DMS79 (cell line): ENCODE results near the gene DNAJA4.
"Not testable (repeated sequence)": the region's sequence is repeated elsewhere in the genome, so short reads cannot be mapped to it uniquely, and the experiment has no call there.

Experiments used
- DNase-seq: peaks from one replicate; lab custom pipeline; 2025; lab: John Stamatoyannopoulos, UW

DNAJA4 gene

GRCh38 chr15:78244101-78244500, 20.3 kb upstream of the DNAJA4 start:
- DNase-seq: no peak

GRCh38 chr15:78244893-78245292, 19.5 kb upstream of the DNAJA4 start:
- DNase-seq: no peak

DNA sequence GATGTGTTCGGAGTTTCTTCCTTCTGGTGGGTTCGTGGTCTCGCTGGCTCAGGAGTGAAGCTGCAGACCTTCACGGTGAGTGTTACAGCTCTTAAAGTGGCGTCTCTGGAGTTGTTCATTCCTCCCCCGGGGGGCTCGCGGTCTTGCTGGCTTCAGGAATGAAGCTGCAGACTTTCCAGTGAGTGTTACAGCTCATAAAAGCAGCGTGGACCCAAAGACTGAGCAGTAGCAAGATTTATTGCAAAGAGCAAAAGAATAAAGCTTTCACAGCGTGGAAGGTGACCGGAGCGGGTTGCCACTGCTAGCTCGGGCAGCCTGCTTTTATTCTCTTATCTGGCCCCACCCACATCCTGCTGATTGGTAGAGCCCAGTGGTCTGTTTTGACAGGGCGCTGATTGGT, 19.0 kb upstream of the DNAJA4 start:
- DNase-seq: not testable (repeated sequence)

- DNase-seq: not testable (repeated sequence)
Measured at GRCh38 chr15:78245976-78246620, 18.3 kb upstream of the DNAJA4 start.

DNA sequence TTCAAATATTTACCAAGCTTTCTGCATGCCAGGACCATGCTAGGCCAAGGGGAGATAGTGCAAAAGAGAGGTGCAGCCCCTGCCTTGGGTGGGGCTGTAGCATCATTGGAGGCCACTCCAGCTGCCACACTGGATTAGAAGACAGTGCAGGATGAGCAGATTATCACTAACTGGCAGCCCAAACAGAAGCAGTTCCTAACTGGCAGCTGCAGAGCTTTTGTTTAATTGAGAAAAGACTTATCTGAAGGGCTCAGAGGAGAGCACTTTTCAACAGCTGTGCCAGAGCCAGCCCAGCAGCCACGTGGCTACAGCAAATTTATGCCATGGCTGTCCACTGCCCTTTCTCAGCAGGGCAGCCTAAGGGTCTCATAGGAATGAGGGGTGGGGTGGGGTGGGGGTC, 16.5 kb upstream of the DNAJA4 start:
- no peak for DNase-seq

- DNase-seq: no peak
Measured at GRCh38 chr15:78249131-78249530, 15.2 kb upstream of the DNAJA4 start.

DNA sequence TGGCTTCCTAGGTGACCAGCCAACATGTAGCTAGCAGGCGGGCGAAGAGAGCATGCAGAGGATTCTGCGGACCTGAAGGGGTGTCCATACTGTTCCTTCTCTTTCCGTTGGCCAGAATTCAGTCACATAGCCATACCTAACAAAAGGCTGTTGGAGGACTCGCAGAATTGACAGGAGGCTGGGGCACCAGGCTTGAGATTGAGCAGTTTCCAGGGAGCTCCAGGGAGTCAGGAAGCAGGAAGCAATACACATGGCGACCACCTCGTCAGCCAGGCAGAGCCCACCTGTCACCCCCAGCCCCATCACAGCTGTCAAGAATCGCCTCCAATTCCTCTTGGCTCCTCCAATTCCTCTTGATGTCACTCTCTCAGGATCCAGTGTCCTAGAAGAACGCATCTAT, 13.2 kb upstream of the DNAJA4 start:
- DNase-seq: no peak

GRCh38 chr15:78255421-78256043, 8.8 kb upstream of the DNAJA4 start:
- no peak for DNase-seq

GRCh38 chr15:78256044-78256437, 8.3 kb upstream of the DNAJA4 start:
- no peak for DNase-seq

DNA sequence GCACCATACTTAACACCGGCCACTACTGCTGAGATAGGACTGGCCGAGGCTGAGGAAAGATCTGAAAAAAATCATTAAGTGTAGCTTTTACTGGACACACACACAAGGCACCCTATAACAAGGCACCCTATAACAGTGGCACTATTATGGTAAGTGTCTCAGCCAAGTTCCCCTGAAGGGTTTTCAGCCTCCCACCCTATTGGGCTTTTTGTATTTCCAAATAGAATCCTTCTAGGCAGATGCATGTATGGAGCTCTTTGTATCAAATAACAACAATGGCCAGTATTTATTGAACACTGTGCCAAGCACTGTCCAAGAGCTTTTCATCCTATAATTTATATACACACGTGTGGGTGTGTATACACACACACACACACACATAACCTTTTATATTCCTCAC, 6.7 kb upstream of the DNAJA4 start:
- DNase-seq: no peak

- DNase-seq: no peak
Measured at GRCh38 chr15:78259232-78259631, 5.1 kb upstream of the DNAJA4 start.

GRCh38 chr15:78260489-78260888, 3.9 kb upstream of the DNAJA4 start:
- DNase-seq: no peak

DNA sequence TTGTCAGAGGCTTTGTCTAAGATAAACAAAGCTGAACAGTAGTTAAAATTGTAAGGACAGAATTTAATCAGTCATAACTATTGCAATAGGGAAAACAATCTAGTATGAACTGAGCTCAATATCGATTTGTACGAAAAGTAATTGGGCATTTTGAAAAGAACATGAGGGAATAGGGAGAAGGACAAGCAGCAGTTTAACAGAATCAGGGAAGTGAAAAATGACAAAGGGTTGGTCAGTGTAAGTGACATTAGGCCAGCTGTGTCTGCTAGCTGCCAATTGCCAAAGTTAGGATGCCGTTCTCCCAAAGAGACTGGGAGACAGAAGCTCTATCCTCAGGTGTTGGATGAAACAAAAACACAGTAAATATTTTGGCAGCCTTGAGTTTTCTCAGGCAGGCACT, 3.3 kb upstream of the DNAJA4 start:
- no peak for DNase-seq

DNA sequence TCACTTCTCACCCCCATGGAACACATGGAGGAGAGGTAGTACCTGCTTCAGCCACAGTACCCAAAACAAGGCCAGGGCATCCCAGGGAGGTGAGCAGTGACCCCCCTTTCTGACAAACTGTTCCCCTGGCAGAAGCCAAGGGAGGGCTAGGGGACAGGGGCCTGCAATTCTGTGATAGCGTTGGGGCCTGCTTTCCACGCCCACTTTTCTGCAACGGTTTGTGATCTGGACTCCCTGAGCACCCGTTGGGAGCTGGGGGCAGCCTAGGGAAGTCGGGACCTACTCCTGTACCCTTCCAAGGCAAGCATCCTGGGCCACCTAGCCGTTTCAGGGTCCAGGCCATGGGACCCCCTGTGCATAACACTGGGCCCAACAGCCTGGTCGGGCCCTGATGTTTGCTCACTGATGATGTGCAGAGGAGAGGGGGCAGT, 996 bp upstream of the DNAJA4 start:
- no peak for DNase-seq

- no peak for DNase-seq
Measured at GRCh38 chr15:78263907-78264303, 457 bp upstream of the DNAJA4 start.

DNA sequence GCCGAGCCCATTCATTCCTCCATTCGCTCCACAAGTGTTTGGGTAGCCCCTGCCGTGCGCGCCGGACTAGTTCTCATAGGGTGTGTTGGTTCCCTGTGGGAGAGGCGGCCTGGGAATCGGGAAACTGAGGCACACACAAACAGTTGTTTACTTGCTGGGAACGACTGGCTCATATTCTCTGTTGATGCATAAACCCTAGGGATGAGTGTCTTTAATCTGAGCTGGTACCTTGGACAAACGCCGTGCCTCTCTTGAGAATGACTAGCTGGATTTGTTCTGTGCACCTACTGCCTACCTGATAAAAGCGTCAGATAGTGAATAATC, 737 bp downstream of the DNAJA4 start:
- DNase-seq: no peak

DNA sequence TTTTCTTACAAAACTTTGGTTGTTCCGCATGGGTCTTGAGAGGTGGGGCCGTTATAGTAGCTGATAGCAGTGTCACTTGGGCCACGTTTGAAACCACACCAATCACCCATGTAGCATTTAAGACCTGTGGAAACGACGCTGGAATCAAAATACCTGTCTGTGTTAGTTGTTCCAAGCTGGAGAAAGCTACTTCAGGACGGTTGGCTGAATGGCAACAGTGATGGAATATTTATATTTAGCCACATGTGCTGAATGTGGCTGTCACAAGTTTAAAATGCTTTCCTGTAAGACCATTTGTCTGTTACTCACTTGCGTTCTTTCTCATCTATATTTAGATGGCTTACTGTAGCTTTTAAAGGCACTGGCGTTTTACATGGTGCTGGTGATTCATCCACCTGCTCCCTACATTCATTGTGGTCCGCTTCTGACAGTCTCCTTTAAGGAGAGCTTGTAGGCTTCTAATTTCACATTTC, 1.4 kb downstream of the DNAJA4 start:
- DNase-seq: no peak

GRCh38 chr15:78266229-78266628, 1.9 kb downstream of the DNAJA4 start:
- no peak for DNase-seq

DNA sequence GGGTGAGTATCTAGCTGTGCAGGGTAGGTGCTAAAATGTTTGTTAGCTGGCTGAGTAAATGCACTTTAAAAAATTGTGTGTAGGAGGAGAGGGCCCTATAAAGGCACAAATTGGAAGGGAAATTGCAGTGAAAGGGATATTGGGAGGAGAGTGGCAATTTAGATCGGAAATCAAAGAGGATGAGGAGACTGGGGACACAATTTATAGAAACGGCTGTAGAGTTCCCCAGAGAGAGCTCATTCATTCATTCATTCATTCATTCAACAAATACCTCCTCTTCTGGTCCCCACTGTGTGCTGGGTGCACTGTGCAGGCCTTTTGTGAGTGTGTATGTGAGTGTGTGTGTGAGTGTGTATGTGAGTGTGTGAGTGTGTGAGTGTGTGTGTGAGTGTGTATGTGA, 2.4 kb downstream of the DNAJA4 start:
- no peak for DNase-seq

DNA sequence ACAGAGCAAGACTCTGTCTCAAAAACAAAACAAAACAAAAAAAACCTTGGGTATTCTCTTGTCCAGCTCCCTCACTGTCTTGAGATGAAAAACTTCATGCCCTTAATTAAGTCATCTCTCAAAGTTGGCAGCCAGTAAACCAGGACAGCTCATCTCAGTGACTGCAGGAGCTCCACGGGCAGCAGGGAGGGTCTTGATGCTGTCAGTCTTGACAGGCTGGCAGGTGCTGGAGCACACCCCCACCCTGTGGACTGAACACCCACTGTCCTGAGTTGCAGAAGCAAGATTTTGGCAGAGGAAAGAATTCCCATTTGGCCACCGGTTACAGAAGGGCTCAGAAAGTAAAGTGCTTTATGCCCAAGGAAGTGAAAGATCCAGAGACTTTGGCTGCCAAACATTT, 8.0 kb downstream of the DNAJA4 start:
- DNase-seq: no peak

DNA sequence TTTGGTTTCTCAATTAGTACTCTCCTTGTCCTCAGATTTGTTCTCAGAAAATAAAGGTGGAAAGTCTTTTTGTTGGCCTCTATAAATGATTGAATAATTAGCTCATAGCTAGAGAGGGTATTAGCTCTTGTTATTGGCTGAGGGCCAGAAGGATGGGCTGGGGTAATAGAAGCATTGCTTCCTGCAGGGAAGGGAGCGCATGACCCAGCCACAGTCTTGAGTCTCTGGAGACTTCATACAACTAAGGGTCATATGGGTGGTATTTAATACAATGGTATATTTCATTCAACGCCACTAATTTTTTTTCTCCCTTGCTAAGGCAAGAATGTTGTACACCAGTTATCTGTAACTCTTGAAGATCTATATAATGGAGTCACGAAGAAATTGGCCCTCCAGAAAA, 8.4 kb downstream of the DNAJA4 start:
- DNase-seq: no peak

- no peak for DNase-seq
Measured at GRCh38 chr15:78274994-78275393, 10.6 kb downstream of the DNAJA4 start.

DNA sequence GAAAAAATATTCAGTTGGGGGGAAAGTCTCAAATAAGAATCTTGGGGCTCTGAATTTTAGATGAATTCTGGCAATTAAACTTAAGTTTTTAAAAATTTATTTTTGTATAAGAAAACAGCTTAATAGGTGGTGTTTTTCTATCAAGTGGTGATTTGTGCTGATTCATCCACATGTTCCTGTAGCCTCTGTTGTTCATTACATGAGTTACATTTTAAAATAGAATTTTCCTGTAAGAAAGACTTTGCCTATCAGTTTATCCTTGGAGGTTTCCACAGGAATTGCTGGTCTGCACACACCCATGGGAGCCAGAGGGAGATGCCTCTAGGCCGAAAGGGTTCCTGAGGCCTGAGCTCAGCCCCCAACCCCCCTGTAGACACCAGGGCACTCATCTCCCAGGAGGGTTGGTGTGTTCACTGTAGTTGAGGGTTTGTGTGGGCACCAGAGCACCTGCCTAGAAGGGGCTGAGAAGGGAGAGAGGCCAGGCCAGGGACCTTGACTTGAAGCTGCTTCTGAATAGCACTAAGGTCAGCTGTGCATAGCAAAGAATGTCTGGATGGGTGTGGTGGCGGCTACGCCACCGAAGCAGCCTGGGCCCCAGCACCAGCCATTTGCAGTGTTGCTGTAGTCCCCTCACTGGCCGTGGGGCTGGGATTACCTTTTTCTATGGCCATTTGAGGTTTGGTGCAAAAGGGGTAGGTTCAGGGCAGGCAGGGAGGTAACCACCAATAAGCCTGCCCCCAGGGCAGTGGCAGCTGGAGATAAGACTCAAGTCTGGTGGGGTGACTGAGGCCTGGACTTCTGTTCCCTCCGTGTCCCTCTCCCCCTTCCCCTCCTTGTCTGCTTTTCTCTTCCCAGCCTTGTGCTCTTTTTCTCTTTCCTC, 11.9 kb downstream of the DNAJA4 start:
- DNase-seq: no peak
